GM13977 (cell line): ENCODE data around the gene AQR.

Experiments
- DNase-seq: peaks from one replicate; pipeline ENCODE4 v3.0.0; 2012; ENCODE audit warnings: low spot score
- CTCF ChIP-seq: IDR thresholded peaks from 2 replicates; pipeline ENCODE4 v1.5.1; 2012; ENCODE audit warnings: mild to moderate bottlenecking, control low read depth; ENCODE audit not compliant: insufficient read depth; ENCODE audit errors: extremely low read depth, missing control alignments
- in situ Hi-C: fragments of 300-500 bp; cut with MboI; formaldehyde crosslinking; loops from one replicate; pipeline ENCODE4 v1.12.0; 2022; ENCODE audit warnings: low sequenced_read_pairs, low pct_unique_long_range_greater_than_20kb, mixed read lengths, inconsistent platforms; ENCODE audit not compliant: unreplicated experiment

AQR gene

GRCh38 chr15:34999906-35000305 is 30.4 kb upstream of the AQR start:
- DNase-seq, result no peak
- TF ChIP-seq CTCF, result no peak
- in situ Hi-C loops, result no loop called here

- in situ Hi-C loops, result no loop called here
- no peak for DNase-seq
- no peak for TF ChIP-seq CTCF
Observed at GRCh38 chr15:34994925-34995324, 25.4 kb upstream of the AQR start.

DNA sequence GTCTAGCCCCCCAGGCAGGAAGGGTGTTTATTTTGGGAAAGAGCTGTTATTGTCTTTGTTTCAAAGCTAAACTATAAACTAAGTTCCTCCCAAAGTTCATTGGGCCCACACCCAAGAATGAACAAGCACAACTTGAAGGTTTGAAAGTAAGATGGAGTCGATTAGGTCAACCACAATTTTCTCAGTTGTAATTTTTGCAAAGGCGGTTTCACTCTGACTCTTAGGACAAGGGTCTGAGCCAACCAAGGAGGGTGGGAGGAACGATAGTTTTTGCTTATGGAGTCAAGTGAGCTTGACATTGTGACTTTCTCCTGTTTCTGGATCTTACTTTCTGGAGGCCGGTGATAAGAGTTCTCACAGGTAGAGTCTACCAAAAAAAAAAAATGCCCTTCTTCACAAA is 24.3 kb upstream of the AQR start:
- peak; percentile 82 for DNase-seq
- no peak for TF ChIP-seq CTCF
- in situ Hi-C loops, result no loop called here

DNA sequence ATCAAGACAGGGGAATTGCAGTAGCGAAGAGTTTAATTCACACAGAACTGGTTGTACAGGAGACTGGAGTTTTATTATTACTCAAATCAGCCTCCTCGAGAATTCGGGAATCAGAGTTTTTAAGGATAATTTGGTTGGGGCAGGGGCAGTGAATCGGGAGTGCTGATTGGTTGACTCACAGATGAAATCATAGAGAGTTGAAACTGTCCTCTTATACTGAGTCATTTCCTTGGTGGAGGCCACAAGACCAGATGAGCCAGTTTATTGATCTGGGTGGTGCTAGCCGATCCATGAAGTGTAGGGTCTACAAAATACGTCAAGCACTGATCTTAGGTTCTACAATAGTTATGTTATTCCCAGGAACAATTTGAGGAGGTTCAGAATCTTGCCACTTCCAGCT is 23.9 kb upstream of the AQR start:
- no peak for TF ChIP-seq CTCF
- in situ Hi-C loops, result no loop called here
- peak; percentile 31 for DNase-seq

DNA sequence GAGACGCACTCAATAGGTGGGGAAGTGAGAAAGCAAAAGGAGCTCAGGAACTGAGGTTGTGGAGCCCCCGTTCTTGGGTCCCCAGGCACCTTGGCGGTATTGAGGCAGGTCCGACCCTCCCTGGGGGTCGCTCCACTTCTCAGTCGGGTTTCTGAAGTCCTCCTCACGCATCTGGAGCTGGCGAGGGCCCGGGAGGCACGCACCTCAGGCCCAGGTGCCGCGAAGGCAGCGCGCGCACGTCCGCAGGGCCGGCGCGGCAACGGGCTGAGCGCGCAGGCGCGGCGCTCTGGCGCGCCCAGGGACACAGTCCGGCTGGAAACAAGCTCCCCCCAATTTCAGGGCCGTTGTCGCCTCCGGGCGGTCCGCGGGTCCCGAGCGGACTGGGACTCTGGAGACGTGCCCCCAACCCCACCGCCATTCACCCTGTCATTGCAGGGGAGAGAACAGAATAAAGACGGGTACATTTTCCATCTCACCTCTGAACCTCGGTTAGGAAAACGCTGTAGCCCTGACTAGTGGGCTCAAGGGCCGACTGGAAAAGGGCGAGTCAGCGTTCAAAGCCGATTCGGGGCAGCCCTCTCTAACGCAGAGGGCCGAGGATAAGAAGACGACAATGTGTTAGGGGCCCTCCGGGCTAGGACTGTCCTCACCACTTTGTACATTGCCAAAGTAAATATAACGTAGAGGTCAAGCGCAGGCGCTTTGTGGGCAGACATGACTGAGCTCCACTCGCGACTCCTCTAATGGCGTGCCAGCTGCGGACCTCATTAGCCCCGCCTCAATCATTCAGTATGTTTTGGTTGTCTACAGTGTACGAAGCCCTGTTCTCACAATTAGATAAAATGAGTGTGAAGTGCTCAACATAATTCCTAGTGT is 18.7 kb upstream of the AQR start, which contains the start of gene ZNF770:
ZNF770 (minus strand) TSS at position 261 of the 876 bp plus-strand sequence. CDS start 4,853 bp downstream, outside the sequence.
- in situ Hi-C loops, result no loop called here
- no peak for TF ChIP-seq CTCF
- DNase-seq, result peak; percentile 82

DNA sequence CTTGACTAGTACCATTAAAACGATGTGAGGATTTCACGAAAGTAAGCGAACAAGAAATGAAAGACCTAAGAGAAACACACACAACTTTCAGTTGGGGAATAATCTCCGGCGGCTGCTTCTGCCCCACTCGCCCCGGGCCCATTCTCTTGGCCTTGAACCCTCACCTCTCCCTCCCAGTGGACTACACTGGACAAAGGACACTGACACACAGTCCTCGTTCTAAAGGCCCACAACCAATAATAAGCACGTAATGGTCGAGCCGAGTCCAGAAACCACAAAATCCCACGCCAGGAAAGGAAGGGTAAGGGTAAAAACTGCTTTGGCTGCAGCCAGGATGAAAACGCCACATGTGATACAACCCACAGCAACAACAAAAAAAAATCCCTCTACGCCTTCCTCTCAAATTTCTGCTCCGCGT is 18.1 kb upstream of the AQR start:
- in situ Hi-C loops, result no loop called here

More for the DNA sequence above, 18.1 kb upstream of the AQR start:
- peak; percentile 28 for DNase-seq
- TF ChIP-seq CTCF, result no peak
